IPS-NIHi7 (cell line): ENCODE measurements around the gene WNT2B.

ENCODE experiments used
- DNase-seq: peaks from one replicate; pipeline ENCODE4 v3.0.0; 2012; ENCODE audit warnings: mixed read lengths; ENCODE audit errors: extremely low spot score

Gene WNT2B

GRCh38 chr1:112527266-112528010 is 18.7 kb downstream of the WNT2B start:
- DNase-seq: no peak

GRCh38 chr1:112528076-112528475 is 19.3 kb downstream of the WNT2B start:
- no peak for DNase-seq

GRCh38 chr1:112529301-112529700 is 20.5 kb downstream of the WNT2B start:
- DNase-seq: no peak

GRCh38 chr1:112530832-112531231 is 22.1 kb downstream of the WNT2B start:
- DNase-seq: no peak

- no peak for DNase-seq
Observed at GRCh38 chr1:112532064-112532463, 23.3 kb downstream of the WNT2B start.

- DNase-seq: no peak
Observed at GRCh38 chr1:112533029-112533428, 24.3 kb downstream of the WNT2B start.

- DNase-seq: no peak
Observed at GRCh38 chr1:112536561-112536960, 27.8 kb downstream of the WNT2B start.

- DNase-seq: no peak
Observed at GRCh38 chr1:112537456-112537855, 28.7 kb downstream of the WNT2B start.

- no peak for DNase-seq
Observed at GRCh38 chr1:112538883-112539282, 30.1 kb downstream of the WNT2B start.

GRCh38 chr1:112540226-112540794 is 31.5 kb downstream of the WNT2B start:
- no peak for DNase-seq

- DNase-seq: no peak
Observed at GRCh38 chr1:112541299-112541698, 32.5 kb downstream of the WNT2B start.

GRCh38 chr1:112542206-112542973 is 33.6 kb downstream of the WNT2B start:
- DNase-seq: no peak

GRCh38 chr1:112544011-112544688 is 35.4 kb downstream of the WNT2B start:
- DNase-seq: no peak

GRCh38 chr1:112544751-112545150 is 36.0 kb downstream of the WNT2B start:
- DNase-seq: no peak

- no peak for DNase-seq
Observed at GRCh38 chr1:112546076-112546475, 37.3 kb downstream of the WNT2B start.

- no peak for DNase-seq
Observed at GRCh38 chr1:112548547-112548946, 39.8 kb downstream of the WNT2B start.

GRCh38 chr1:112549590-112549989 is 40.8 kb downstream of the WNT2B start:
- no peak for DNase-seq

GRCh38 chr1:112554411-112554810 is 45.6 kb downstream of the WNT2B start:
- DNase-seq: no peak

- no peak for DNase-seq
Observed at GRCh38 chr1:112557385-112557784, 48.6 kb downstream of the WNT2B start.

GRCh38 chr1:112558634-112559033 is 49.9 kb downstream of the WNT2B start:
- DNase-seq: no peak

GRCh38 chr1:112563341-112563740 is 54.6 kb downstream of the WNT2B start:
- DNase-seq: no peak

GRCh38 chr1:112564081-112564480 is 55.3 kb downstream of the WNT2B start:
- no peak for DNase-seq
